Effector CD8-positive, alpha-beta T cell (primary cell): ENCODE results near the gene LMO1.

ENCODE experiments used
- DNase-seq: peaks from one replicate; lab custom pipeline; 2025; lab: John Stamatoyannopoulos, UW

LMO1 gene

DNA sequence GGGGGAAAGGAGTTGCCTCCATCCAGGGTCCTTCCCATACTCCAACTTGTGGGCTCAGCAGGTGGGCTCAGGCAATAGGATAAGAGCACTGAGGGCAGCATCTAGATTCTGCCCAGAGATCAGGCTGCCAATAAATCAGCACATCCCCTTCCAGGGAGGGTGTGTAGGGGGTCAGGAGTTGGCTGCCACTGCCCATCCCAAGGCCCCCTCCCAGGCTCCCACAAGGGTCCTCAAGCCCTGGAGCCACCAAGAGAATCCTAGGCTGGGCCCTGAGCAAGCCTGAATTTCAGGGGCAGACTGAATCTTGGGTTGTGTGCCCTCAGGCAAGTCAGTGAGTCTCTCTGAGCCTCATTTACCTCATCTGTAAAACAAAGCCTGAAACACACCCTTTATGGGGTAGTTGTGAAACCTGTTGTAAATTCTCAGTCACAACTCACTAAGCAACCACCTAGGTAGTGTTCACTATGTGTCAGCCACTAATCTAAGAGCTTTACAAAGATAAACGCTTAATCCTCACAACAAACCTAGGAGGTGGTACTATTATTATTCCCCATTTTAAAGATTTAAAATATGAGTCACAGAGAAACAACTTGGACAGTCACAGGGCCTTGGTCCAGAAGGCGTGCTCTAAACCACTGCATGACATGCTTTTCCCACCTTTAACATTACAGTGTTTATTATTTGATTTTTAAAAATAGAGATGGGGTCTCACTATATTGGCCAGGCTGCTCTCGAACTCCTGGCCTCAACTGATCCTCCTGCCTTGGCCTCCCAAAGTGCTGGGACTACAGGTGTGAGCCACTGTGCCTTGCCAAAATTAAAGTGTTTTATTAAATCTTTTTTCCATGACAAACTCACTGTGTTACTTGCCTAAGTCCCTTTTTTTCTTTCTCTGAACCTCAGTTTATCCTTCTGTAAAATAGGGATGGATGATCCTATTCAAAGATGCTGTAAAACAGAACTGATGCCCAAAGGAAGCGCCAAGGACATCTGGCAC is 36.2 kb downstream of the LMO1 start:
- no peak for DNase-seq

DNA sequence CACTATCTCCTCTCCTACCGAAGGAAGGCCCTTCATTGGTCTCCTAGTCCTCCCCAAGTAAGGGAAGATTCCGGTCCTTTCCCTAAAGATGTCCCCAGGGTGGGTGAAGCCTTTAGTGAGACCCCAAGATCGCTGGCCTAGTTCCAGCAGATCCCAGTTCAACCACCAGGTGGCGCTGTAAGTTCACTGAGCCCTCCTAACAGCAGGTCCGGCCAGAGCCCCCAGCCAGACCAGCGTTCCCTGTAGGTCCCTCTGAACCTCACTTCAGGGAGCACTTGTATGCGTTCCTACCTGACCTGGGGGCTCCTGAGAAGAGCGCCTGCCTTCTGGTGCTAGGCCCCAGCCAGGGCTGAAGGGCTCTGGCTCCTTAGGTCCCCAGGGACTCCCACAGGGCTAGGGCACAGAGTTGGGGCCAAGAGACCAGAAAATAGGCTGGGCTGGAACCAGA is 38.1 kb downstream of the LMO1 start:
- peak; percentile 54 for DNase-seq

DNA sequence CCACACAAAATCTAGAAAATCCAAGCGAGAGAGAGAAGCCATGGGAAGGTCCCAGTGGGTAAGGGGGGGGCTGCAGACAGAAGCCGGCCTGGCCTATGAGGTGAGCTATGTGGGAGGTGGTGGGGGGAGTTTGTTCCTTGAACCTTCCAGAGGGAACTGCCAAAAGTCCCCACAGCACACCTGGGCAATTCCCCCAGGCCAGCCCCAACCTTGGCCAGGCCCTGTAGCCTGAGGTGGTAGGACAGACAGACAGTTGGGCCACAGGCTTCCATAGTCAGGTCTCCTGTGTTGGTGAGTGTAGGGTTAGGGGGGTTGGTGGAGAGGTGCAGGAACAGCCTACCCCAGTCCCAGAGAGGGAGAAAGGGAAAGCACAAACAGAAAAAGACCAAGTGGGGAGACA is 39.0 kb downstream of the LMO1 start:
- DNase-seq = no peak

DNA sequence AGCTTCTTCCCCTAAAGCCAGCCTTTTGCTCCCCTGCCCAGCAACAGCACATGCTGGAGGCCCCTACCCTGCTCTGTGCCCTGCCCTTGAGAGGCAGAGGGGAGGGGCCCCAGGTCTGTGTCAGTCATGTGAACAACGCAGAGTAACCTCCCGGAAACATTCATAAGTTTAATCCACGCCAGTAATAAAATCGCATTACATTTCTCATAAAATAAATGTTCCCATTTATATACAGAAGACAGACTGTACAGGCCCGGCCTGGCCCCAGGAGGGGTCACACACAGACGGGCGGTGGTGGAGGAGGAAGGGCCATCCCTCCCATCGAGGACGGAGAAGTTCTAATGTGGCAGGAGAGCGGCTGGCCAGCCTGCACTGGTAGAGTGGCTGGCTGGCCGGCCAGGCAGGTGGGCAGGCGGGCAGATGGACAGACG is 39.5 kb downstream of the LMO1 start:
- DNase-seq = no peak

DNA sequence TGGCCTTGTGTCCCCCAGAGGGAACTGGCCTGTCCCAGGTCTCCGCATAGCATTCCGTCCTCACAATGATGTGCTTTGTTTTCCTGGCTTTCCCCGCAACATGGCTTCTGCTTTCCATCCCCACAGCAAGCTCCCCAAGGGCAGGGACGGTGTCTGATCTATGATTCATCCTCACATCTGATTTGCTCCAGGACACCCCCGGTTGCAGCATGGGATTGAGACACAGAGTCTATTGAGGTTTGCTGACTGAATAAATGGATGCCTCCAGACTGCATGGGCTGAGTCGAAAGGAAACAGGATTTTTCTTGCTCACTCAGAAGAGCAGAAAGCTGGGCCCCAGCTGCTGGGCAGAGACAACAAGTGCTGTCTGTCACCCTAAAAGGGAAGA is 40.2 kb downstream of the LMO1 start:
- DNase-seq = no peak

DNA sequence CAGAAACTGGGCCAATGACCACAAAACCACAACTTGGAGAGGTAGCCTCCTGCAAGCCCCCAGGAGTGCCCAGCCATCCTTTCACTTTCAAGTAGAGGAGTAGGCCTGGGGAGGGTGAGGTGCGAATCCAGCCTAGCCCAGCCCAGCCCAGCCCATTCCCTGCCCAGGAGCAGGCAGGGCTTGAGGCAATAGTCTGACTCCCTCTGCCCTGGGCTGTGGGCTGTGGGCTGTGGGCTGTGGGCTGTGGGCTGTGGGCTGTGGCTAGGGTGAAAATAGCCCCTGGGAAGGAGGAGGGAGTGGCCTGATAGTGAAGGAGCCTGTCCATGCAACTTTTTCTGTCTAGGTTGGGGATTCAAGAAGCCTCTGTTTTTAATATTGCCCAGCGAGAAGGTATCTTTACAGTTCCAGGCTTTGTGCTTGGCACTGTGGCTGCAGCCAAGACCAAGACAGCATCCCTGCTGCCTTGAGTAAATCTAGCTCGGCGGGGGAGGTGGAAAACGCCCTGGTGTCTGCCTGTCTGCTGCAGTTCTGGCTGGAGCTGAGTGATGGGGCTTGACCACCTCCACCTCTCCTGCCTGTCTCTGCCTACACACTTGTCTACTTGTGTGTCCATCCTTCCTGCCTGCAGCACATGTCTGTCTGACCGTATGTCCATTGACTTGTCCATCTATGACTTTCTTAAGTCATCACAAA is 40.7 kb downstream of the LMO1 start:
- DNase-seq = no peak

DNA sequence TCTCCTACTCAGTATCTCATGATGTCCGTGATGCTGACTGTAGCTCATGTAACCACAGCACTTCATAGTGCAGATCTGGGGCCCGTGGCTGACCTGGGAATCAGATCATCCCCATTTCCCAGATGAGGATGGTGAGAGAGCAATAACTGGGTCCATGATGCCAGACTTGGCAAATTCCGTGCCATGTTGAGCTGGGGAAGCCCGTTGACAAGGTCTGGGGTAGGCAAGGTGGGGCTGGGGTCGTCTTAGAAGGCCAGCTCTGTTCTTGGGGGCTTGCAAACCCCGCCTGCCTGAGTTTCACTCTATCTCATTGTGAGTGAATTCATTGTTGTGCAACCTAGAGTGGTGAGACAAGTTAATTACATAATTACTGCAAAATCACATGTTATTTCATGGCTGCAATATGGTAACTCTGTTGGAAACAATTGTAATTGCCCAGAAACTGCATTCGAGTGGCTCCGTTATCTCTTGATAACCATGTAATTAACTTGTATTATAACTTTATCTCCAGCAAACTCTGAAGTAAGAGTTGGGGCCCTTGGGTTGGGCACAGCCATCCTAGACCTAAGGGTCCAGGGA is 41.7 kb downstream of the LMO1 start:
- no peak for DNase-seq

DNA sequence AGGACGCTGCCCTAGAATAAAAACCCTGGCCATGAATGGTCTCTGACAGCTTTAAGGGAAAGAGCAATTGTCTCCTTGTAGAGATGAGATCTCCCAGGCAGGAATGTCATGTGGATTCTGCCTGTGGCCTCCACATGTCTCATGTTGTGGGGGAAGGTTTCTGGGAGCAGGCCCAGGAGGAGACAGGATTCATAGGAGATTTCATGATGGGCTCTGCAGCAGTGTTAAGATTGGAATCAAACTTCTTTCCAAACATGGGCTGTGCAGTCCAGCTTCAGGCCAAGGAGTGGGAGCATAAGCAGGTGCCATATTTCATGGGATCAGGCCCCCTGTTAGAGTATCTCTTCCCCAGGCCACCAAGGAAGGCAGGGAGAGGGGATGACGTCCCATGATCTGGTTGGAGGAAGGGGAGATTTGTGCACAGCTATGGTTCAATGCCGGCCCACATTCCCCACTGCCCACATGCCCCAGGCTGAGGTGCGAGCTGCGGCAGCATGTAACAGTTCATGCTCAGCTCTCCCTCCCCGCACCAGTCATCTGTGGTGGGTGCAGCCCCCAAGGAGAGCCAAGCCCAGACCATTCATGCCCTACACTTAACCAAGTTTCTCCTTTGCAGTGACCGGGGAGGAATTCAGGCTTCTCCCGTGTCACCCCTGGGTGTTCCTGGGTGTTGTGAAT is 42.5 kb downstream of the LMO1 start:
- DNase-seq = no peak

DNA sequence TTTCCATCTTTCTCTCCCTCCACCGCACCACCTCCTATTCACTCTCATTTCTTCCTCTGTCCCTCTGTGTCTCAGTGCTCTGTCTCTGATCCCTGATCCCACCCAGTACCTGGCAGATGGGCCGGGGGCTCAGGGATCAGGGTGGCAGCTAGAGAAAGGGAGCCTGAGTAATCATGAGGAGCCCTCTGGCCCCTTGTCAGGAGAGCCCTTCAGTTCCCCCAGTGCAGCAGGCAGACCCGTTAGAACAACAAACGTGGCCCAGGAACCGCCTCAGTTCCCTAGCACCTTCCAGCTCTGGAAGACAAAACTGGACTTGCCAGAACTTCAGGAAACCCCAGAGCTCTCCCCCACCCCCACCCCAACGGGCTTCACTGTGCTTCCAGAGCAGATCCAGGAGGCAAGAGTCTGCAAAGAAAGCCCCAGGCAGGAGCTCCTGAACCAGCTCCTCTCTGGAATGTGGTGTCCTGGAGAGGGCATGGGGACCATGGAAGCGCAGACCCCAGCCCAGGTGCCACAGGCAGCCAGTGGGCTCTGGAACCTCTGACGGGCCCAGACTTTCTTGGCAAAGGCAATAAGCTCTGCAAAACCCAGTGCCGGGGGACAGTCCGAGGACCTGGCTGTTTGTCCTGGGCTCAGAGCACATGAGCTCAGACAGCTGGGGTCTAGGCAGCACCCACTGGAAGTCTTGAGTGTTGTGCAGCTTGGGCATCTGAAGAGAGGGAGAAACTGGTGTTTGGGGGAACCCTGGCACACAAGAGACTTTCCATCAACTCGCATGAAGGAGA is 43.2 kb downstream of the LMO1 start:
- DNase-seq = no peak

DNA sequence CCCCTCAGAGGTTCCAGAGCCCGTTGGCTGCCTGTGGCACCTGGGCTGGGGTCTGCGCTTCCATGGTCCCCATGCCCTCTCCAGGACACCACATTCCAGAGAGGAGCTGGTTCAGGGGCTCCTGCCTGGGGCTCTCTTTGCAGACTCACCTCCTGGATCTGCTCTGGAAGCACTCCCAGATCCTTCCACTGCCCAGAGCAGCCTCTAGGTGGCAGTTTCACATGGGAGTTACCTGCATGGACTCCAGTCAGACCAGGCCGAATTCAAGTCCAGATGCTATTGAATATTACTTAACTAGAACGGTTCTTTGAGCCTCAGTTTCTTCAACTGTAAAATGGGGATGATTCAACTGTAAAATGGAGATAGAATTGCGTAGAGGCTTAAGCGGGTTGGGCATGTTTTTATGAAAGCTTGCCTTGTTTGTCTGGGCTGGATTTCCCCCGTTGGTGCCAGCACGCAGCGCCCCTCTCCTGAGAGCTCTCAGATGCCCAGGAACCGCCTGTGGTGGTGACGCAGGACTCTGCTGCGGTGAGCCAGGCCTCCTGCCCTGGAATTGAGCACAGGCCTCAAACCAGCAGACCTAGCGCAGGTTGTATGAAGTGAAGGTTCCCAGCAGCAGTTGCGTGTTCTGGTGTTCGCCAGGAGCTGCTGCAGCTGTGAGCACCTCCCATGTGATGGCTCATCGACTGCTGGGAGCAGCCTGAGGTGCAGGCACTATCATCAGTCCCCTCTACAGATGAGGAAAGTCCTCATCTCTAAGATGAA is 44.2 kb downstream of the LMO1 start:
- DNase-seq = no peak

DNA sequence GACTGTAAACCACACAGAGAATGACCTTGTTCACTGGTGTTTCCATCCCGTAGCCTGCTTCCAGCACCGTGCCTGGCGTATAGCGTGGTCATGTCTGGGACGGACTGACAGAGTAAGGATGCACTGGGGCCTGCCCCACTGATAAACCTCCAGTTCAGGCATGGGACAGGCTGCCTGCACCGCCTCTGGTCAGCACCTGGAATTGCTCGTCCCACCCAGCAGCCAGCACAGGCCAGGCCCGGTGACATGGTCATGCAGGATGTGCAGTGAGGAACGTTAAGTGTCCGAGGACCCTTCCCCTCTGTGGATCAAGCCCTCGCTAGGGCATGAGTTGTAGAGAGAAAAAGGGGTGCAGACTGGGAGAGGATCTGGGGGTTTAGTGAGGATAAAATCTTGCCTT is 44.8 kb downstream of the LMO1 start:
- no peak for DNase-seq

DNA sequence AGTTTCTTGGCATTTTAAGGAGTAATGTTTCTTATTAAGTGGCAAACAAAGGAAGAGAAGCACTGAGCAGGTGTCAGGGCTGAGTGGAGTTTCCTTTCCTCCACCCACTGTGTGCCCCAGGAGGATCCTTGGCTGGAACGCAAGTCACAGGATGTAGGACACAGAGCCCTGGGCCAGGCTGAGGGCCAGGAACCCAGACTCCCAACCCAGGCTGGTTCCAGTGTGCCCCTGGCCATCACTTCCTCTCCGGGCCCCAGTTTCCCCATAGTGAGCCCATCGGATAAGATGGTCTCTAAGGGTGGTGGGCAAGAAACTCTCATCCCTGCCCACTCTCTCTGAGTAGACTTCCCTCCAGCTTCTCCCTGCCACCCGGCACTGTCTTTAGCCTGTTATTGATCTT is 45.3 kb downstream of the LMO1 start:
- no peak for DNase-seq

DNA sequence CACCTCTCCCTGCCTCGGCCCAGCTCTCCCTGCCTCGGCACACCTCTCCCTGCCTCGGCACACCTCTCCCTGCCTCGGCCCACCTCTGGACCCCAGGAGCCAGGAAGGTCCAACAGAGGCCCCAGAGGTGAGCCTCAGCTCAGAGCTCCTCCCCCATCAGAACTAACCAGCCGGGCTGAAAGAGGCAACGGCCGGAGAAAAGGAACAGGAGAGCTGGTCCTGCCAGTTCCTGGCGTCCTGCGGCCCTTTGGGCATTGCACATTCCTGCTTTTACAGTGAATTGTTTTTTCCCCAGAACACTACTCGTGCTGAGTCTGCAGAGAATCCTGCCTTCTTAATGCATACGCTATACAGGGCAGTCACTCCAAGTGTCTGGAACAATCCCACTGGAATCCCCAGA is 45.8 kb downstream of the LMO1 start:
- no peak for DNase-seq

DNA sequence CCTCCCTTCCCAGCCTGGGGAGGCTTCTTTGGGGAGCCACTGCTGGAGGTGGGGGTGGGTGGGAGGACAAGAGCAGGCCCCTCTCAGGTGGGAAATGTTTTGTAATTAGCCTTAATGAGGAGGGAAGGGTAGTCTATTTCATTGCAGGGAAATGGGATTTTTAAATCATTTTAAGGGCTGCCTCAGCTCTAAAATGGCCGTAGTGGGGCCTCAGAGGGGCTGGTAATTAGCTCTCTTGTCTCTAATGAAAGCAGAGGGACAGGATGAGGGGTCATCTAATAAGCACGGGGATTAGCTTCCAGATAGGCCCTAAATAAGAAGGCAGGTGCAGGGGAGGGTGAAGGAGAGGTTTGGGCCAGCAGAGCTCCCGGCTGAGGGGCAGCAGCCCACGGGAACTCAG is 46.5 kb downstream of the LMO1 start:
- DNase-seq = no peak

DNA sequence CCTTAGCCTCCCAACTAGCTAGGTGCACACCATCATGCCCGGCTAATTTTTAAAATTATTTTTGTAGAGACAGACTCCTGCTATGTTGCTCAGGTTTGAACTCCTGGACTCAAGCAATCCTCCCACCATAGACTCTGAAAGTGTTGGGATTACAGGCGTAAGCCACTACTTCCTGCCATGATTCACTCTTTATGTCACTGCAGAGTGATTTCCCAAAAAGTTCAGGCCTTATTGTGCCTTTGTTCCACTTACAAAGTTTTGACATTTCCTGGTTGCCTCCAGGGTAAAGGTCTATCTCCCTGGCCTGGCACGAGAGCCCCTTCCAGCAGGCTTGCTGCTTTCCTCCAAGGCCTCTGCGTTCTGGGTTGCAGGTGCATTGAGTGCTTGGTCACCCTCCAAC is 50.3 kb downstream of the LMO1 start:
- DNase-seq = no peak

DNA sequence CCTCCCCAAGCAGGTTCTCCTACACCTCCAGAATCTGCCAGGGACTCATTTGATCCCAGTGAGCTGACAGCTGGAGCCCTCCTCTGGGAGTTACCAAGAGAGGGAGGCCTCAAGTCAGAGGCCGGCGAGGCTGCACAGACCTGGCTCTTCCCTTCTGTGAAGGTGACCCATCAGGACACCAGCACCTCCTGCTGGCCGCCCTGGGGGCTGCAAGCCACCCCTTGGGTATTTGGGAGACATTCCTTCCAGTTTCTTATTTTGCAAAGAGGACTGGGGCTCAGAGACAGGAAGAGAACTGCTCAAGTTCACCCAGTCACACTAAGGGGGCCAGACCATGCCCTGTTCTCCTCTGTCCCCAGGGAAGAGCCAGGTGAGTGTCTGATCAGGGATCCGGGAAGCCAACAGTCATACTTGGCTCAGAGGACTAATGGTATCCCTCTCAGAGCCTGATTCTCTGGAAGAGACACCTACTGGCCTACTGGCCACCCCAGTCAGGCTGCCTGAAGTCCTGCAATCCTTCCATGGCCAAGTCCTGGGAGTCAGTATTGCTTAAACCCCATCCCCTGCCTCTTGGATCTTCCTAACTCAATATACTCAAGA is 54.4 kb downstream of the LMO1 start:
- DNase-seq = no peak

DNA sequence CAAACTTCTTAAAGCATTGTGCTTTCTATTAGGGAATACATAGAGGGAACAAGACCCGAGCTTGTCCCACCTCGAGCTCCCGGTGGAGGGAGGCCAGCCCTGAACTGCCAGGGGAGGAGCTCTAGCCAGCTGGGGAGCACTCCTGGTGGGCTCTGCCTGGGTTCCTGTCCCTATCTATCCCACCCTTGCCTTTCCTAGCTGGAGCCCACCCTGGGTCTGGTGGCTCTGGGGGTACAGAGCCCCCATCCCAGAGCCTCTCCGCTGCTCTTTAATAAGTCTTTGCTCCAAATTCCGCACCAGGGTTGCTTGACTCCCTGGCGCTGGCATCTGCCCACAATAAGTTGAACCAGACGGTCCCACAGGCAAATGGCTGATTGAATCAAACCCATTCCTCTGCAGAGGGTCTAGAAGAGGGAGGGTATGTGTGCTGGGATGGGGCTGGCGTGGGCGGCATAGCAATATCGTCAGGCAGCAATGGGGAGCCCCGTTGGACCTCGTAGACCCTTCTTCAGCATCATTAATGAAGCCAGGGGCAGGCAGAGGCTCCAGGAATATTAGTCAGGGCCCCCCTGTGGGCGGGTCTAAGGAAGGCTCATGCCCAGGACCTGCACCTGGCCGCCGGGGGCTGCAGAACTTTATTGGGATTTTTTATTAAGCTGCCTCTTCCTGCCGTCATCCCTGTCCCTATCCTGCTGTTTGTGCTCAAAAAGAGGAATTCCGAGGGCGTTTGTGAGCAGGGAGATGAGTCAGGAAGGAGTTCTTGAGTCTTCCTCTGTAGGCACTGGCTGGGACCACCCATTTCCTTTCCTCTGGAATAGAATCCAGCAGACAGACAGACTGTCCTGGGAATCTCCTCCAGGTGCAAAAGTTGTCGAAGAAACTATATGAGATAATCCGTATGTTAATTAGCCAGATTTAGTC is 56.3 kb downstream of the LMO1 start:
- no peak for DNase-seq

DNA sequence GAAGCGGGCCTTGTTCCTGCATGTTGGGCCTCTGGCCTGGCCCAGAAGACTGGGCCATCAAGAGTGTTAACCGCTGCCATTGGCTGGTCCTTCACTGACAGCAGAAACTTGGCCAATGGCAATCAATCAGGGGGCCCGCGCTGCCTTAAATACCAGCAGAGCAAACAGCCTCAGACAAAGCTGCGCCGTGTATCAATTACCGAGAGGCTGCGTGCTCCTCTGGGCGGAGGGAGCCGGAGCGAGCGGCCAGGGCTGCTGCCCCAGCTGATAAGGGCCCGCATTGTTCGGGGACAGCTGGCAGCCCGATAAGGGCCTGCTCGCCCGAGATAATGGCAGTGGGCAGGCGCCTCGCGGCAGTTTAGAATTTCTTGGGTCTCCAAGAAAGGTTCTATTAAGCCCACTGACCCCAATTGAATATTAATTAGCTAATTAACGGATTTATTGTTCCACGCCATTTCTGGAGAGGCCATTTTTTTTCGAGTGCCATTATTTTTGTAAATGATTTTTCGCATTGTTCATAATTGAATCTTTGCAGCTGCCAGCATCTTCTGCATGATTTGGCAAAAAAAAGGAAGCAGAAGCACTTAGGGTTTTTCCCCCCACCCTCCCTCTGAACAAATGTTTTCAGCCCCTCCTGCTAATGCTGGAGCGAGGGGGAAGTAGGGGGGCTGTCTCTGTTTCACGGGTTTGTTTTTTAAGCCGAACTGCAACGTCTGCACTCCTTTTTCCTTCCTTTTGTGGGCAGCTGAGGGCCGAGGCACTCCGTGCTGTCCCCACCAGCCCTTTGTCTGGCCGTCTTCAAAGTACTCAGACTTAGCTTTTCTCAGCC is 57.2 kb downstream of the LMO1 start:
- no peak for DNase-seq
